Neural cell (in vitro differentiated cells): ENCODE data around the gene CARD14. TPM values are rescaled to one million over a fixed set of nuclear protein-coding genes. Genes with fewer than 3 reads are reported as not detected.
"Not testable (repeated sequence)": the region's sequence is repeated elsewhere in the genome, so short reads cannot be mapped to it uniquely, and the experiment has no call there.

Experiments used
- H2AFZ ChIP-seq: fragments of 200-600, 300-800 bp; sonication (generic), shearing (Covaris generic); 2 replicates; pipeline ENCODE4 v1.6.0; 2014; ENCODE audit warnings: low read depth, mild to moderate bottlenecking, antibody characterized with exemption, low read length, moderate library complexity
- H3F3A ChIP-seq: fragments of 200-600 bp; shearing (Covaris generic); 2 replicates; pipeline ENCODE4 v1.6.1; 2016; ENCODE audit warnings: mild to moderate bottlenecking, moderate library complexity, mixed read lengths, antibody characterized with exemption, low read length; ENCODE audit not compliant: insufficient read depth, poor library complexity, severe bottlenecking
- H3K27ac ChIP-seq: fragments of 200-600, 300-800 bp; sonication (generic), shearing (Covaris generic); 2 replicates; pipeline ENCODE4 v1.5.1; 2014; ENCODE audit warnings: mild to moderate bottlenecking, low read length, moderate library complexity
- H3K27me3 ChIP-seq: fragments of 300-800, 200-600 bp; sonication (generic), shearing (Covaris generic); 2 replicates; pipeline ENCODE4 v1.6.0; 2014; ENCODE audit warnings: mild to moderate bottlenecking, low read depth, low read length, moderate library complexity; ENCODE audit not compliant: insufficient read depth
- H3K36me3 ChIP-seq: fragments of 300-800, 200-600 bp; sonication (generic), shearing (Covaris generic); 2 replicates; pipeline ENCODE4 v1.5.1; 2014; ENCODE audit warnings: mild to moderate bottlenecking, antibody characterized with exemption, low read length, moderate library complexity; ENCODE audit not compliant: insufficient read depth
- H3K4me2 ChIP-seq: fragments of 300-800, 200-600 bp; sonication (generic), shearing (Covaris generic); 2 replicates; pipeline ENCODE4 v1.6.0; 2014; ENCODE audit warnings: mild to moderate bottlenecking, low read length
- H3K4me3 ChIP-seq: fragments of 300-800, 200-600 bp; sonication (generic), shearing (Covaris generic); 2 replicates; pipeline ENCODE4 v1.5.1; 2014; ENCODE audit warnings: mild to moderate bottlenecking, low read length, moderate library complexity
- H3K79me2 ChIP-seq: fragments of 200-600 bp; shearing (Covaris generic); replicated peaks from 2 replicates; pipeline ENCODE4 v1.6.0; 2014; ENCODE audit warnings: mild to moderate bottlenecking, low read length, moderate library complexity; ENCODE audit not compliant: insufficient read depth
- H3K9ac ChIP-seq: fragments of 300-800, 200-600 bp; sonication (generic), shearing (Covaris generic); 2 replicates; pipeline ENCODE4 v1.6.1; 2016; ENCODE audit warnings: mild to moderate bottlenecking, low read length, mixed read lengths
- H3K9me2 ChIP-seq: fragments of 200-600 bp; shearing (Covaris generic); 2 replicates; pipeline ENCODE4 v1.6.1; 2016; ENCODE audit warnings: mild to moderate bottlenecking, low read length, mixed read lengths; ENCODE audit not compliant: insufficient read depth
- H3K9me3 ChIP-seq: fragments of 200-600, 300-800 bp; sonication (generic), shearing (Covaris generic); 2 replicates; pipeline ENCODE4 v1.6.1; 2016; ENCODE audit warnings: mild to moderate bottlenecking, mixed run types, low read length, moderate library complexity, mixed read lengths
- H4K20me1 ChIP-seq: fragments of 200-600 bp; shearing (Covaris generic); 2 replicates; pipeline ENCODE4 v1.6.1; 2016; ENCODE audit warnings: mild to moderate bottlenecking, mixed run types; ENCODE audit not compliant: insufficient read depth
- EP300 ChIP-seq: fragments of 450-650 bp; conservative IDR thresholded peaks from 2 replicates; pipeline ENCODE4 v1.6.1; 2014; ENCODE audit warnings: antibody characterized with exemption, mild to moderate bottlenecking, moderate library complexity; ENCODE audit not compliant: poor library complexity, severe bottlenecking
- POLR2AphosphoS5 ChIP-seq: IDR thresholded peaks from 2 replicates; pipeline ENCODE4 v1.6.1; 2012
- RAD21 ChIP-seq: fragments of 450-650 bp; conservative IDR thresholded peaks from 2 replicates; pipeline ENCODE4 v1.6.1; 2014; ENCODE audit warnings: antibody characterized with exemption, mild to moderate bottlenecking, moderate library complexity
- REST ChIP-seq: IDR thresholded peaks from 2 replicates; pipeline ENCODE4 v1.6.1; 2012; ENCODE audit warnings: borderline replicate concordance
- polyA plus RNA-seq: library from polyadenylated mRNA; depleted of rRNA; stranded (reverse); fragments of >200 nt; gene quantifications from 2 replicates; pipeline ENCODE4 v1.2.3, GENCODE V29; 2014

CARD14 gene
- polyA plus RNA-seq, 1 donor from 2014 or later, result 0.12 TPM

DNA sequence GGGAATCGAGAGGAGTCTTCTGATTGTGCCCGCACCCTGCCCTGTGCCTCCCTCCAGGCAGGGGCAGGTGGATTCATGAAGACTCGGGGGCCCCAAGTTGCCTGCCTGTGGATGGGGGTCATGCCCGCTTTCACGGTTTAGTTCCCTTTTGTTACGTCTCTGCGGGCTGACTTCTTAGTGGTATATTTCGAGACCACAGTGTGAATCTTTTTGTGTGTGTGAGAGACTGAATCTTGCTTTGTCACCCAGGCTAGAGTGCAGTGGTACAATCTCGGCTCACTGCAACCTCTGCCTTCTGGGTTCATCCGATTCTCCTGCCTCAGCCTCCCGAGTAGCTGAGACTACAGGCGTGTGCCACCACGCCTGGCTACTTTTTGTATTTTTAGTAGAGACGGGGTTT is 72.7 kb downstream of the CARD14 start:
- Histone ChIP-seq H3K4me3 (no peak overlapping the region), H3K79me2 (no peaks in the 10 kb centered on the region), H3K27ac (no peak overlapping the region), H3K27me3 (no peaks in the 10 kb centered on the region), H2AFZ (no peak overlapping the region), H3K9me3 (no peaks in the 10 kb centered on the region), H3K9me2 (no peaks in the 10 kb centered on the region), H3K36me3 (no peaks in the 10 kb centered on the region), H3K9ac (no peak overlapping the region), H3F3A (no peaks in the 10 kb centered on the region), H4K20me1 (no peaks in the 10 kb centered on the region), H3K4me2 (no peak overlapping the region)
- TF ChIP-seq REST, result no peak
- TF ChIP-seq POLR2AphosphoS5, result no peak
- no peak for TF ChIP-seq RAD21

DNA sequence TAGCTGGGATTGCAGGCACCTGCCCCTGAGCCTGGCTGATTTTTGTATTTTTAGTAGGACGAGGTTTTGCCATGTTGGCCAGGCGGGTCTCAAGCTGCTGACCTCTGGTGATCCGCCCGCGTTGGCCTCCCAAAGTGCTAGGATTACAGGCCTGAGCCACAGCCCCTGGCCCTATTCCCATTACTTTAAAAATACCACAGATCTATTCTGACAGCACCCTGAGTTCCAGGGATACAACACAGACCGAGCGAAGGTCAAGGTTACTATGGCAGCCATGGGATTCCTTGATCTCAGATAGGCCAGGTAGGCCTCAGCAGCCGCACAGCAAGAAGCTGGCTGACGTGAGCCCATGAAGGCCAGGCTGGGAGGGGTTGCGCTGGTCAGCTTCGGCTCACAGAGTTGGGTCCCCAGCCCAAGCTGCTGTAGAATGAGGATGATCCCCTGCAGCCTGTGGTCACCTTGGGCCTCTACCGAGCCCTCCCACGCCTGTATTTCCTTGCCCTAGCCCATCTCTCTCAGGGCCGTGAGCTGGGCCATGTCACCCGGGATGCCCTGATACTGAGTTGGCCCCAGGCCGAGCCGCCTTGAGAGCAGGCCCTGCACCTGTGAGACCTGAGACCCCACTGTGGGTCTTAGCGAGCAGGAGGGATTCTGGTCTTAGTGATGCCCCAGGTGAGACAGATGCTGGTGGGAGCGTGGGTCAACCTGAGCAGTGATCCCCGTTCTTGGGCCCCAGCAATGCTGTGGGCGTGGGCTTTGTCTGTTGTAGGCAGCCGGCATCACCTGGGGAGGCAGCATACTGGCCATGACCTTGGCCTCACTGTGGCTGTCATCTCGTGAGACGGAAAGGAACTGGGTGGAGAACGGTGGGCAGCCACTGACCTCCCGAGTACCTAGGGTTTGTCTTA is 74.0 kb downstream of the CARD14 start:
- Histone ChIP-seq H3K36me3 (no peaks in the 10 kb centered on the region), H3K4me3 (no peak overlapping the region), H3K27me3 (no peaks in the 10 kb centered on the region), H3K27ac (no peak overlapping the region), H3K9me2 (no peaks in the 10 kb centered on the region), H3K4me2 (no peak overlapping the region), H2AFZ (no peak overlapping the region), H4K20me1 (no peaks in the 10 kb centered on the region), H3F3A (no peaks in the 10 kb centered on the region), H3K9me3 (no peaks in the 10 kb centered on the region), H3K9ac (no peak overlapping the region), H3K79me2 (no peaks in the 10 kb centered on the region)
- no peak for TF ChIP-seq EP300
- TF ChIP-seq REST, result no peak

GRCh38 chr17:80244448-80244847 is 74.6 kb downstream of the CARD14 start:
- not testable (repeated sequence) for H3K4me3 ChIP-seq, H3K9me2 ChIP-seq, H3K9ac ChIP-seq, H3K27me3 ChIP-seq, H3K36me3 ChIP-seq, H3K27ac ChIP-seq, H3F3A ChIP-seq, H2AFZ ChIP-seq, H4K20me1 ChIP-seq, H3K9me3 ChIP-seq, H3K4me2 ChIP-seq, H3K79me2 ChIP-seq
